HepG2 (cell line): ENCODE data around the gene NBR1. TPM values are rescaled to one million over a fixed set of nuclear protein-coding genes. Genes with fewer than 3 reads are reported as not detected.

Experiments used
- AFF4 ChIP-seq: sonication (generic); formaldehyde crosslinking; IDR thresholded peaks from 2 replicates; pipeline ENCODE4 v1.4.0; 2020; ENCODE audit warnings: missing genetic modification reagents
- CENPBD1 ChIP-seq: sonication (generic); formaldehyde crosslinking; IDR thresholded peaks from 2 replicates; pipeline ENCODE4 v1.8.0; 2022; ENCODE audit warnings: missing genetic modification reagents, low read depth, mild to moderate bottlenecking, borderline replicate concordance
- DNMT1 ChIP-seq: sonication (generic); formaldehyde crosslinking; IDR thresholded peaks from 2 replicates; pipeline ENCODE4 v1.5.1; 2020; ENCODE audit warnings: mild to moderate bottlenecking, missing genetic modification reagents
- DR1 ChIP-seq: sonication (generic); formaldehyde crosslinking; IDR thresholded peaks from 2 replicates; pipeline ENCODE4 v1.8.0; 2021; ENCODE audit warnings: mild to moderate bottlenecking, missing genetic modification reagents, inconsistent platforms
- GRHL1 ChIP-seq: sonication (generic); formaldehyde crosslinking; conservative IDR thresholded peaks from 2 replicates; pipeline ENCODE4 v1.8.0; 2022; ENCODE audit warnings: missing genetic modification reagents
- IKZF5 ChIP-seq: IDR thresholded peaks from 2 replicates; pipeline ENCODE4 v1.6.1; 2018; ENCODE audit warnings: missing genetic modification reagents, mild to moderate bottlenecking, missing compliant biosample characterization
- IRX3 ChIP-seq: sonication (generic); formaldehyde crosslinking; IDR thresholded peaks from 2 replicates; pipeline ENCODE4 v1.8.1; 2023; ENCODE audit warnings: mild to moderate bottlenecking, low read depth, missing genetic modification reagents, borderline replicate concordance
- KLF16 ChIP-seq, 2 experiments: sonication (generic) in 1 of 2; formaldehyde crosslinking in 1 of 2; IDR thresholded peaks; 2 replicates each; pipeline versions ENCODE4 v1.6.1 to v1.8.0; 2016 to 2023; ENCODE audit warnings: missing genetic modification reagents in 2 of 2, missing compliant biosample characterization in 1 of 2
- MIER2 ChIP-seq: IDR thresholded peaks from 2 replicates; pipeline ENCODE4 v1.6.1; 2016; ENCODE audit warnings: missing biosample characterization, missing genetic modification reagents
- PITX1 ChIP-seq: sonication (generic); formaldehyde crosslinking; IDR thresholded peaks from 2 replicates; pipeline ENCODE4 v1.5.1; 2020; ENCODE audit warnings: mild to moderate bottlenecking, missing genetic modification reagents
- SOX5 ChIP-seq: IDR thresholded peaks from 2 replicates; pipeline ENCODE4 v1.6.1; 2016; ENCODE audit warnings: borderline replicate concordance
- TAF15 ChIP-seq: fragments of 200-400 bp; formaldehyde crosslinking; IDR thresholded peaks from one replicate; pipeline ENCODE4 v1.6.1; 2018; ENCODE audit warnings: mild to moderate bottlenecking, low read depth, low read length; ENCODE audit not compliant: poor library complexity, severe bottlenecking
- ZBTB7A ChIP-seq: sonication (generic); formaldehyde crosslinking; IDR thresholded peaks from 2 replicates; pipeline ENCODE4 v1.8.0; 2022; ENCODE audit warnings: mild to moderate bottlenecking, missing genetic modification reagents
- ZFP41 ChIP-seq: sonication (generic); formaldehyde crosslinking; IDR thresholded peaks from 2 replicates; pipeline ENCODE4 v1.4.0; 2020; ENCODE audit warnings: mild to moderate bottlenecking, missing genetic modification reagents, borderline replicate concordance
- ZFP62 ChIP-seq: sonication (generic); formaldehyde crosslinking; IDR thresholded peaks from 2 replicates; pipeline ENCODE4 v1.4.0; 2020; ENCODE audit warnings: missing genetic modification reagents
- ZFX ChIP-seq: sonication (generic); formaldehyde crosslinking; IDR thresholded peaks from 2 replicates; pipeline ENCODE4 v1.4.0; 2020; ENCODE audit warnings: mild to moderate bottlenecking, low read depth, missing genetic modification reagents, moderate library complexity
- ZMAT5 ChIP-seq: sonication (generic); formaldehyde crosslinking; IDR thresholded peaks from 2 replicates; pipeline ENCODE4 v1.5.0; 2020; ENCODE audit warnings: mild to moderate bottlenecking, low read depth, missing genetic modification reagents, borderline replicate concordance
- ZNF207 ChIP-seq: fragments of 450-650 bp; IDR thresholded peaks from 2 replicates; pipeline ENCODE4 v1.6.1; 2016; ENCODE audit warnings: antibody characterized with exemption, borderline replicate concordance
- ZNF282 ChIP-seq: fragments of 450-650 bp; IDR thresholded peaks from 2 replicates; pipeline ENCODE4 v1.6.1; 2018; ENCODE audit not compliant: partially characterized antibody
- ZNF446 ChIP-seq: sonication (generic); formaldehyde crosslinking; IDR thresholded peaks from 2 replicates; pipeline ENCODE4 v1.5.0; 2020; ENCODE audit warnings: mild to moderate bottlenecking, missing genetic modification reagents
- ZNF567 ChIP-seq: sonication (generic); formaldehyde crosslinking; IDR thresholded peaks from 2 replicates; pipeline ENCODE4 v1.8.1; 2023; ENCODE audit warnings: mild to moderate bottlenecking, missing genetic modification reagents, borderline replicate concordance
- ZNF737 ChIP-seq: sonication (generic); formaldehyde crosslinking; IDR thresholded peaks from 2 replicates; pipeline ENCODE4 v1.5.0; 2020; ENCODE audit warnings: missing genetic modification reagents, mild to moderate bottlenecking, borderline replicate concordance
- ZNF816 ChIP-seq: sonication (generic); formaldehyde crosslinking; IDR thresholded peaks from 2 replicates; pipeline ENCODE4 v1.8.0; 2022; ENCODE audit warnings: missing genetic modification reagents, mild to moderate bottlenecking, borderline replicate concordance
- polyA plus RNA-seq, 8 experiments: library from polyadenylated mRNA; depleted of rRNA in 3 of 8; stranded (reverse) in 7 of 8; unstranded in 1 of 8; fragments of >200 nt; fragmentation: Illumina TruSeq in 4 of 8; extraction: Trizol in 4 of 8; gene quantifications; 2 replicates each; pipeline versions ENCODE4 v1.2.1 to v1.2.3, GENCODE V29; 2011 to 2016; ENCODE audit warnings: low read depth in 4 of 8, missing spikeins in 1 of 8, mixed read lengths in 1 of 8; ENCODE audit not compliant: insufficient read depth in 1 of 8
- total RNA-seq, 5 experiments: library from RNA; depleted of rRNA; stranded (reverse); fragments of >200 nt; fragmentation: Illumina TruSeq; extraction: Trizol; gene quantifications; 2 replicates each; pipeline ENCODE4 v1.2.3, GENCODE V29; 2016; ENCODE audit warnings: low read depth in 1 of 5

NBR1 gene
- total and polyA plus RNA-seq, 2 of the 13 experiments (the other 11 are each of a cell fraction or from before 2014, with no cell fraction given), result 51.7 to 121 TPM

GRCh38 chr17:43134774-43135453, 36.1 kb upstream of the NBR1 start (continued):
- TF ChIP-seq IKZF5 (no peak), ZNF816 (CRISPR knock-in tag) (no peak), MIER2 (CRISPR knock-in tag) (no peak), PITX1 (CRISPR knock-in tag) (peak; percentile 86), ZBTB7A (peak; percentile 57; the same call in 1 of the 2 replicates), ZMAT5 (CRISPR knock-in tag) (no peak), ZFX (CRISPR knock-in tag) (peak; percentile 64; the same call in 1 of the 2 replicates), DNMT1 (no peak), KLF16 (CRISPR knock-in tag; IDR thresholded peaks at IDR 0.05) (no peak), ZNF737 (CRISPR knock-in tag) (no peak), ZFP62 (CRISPR knock-in tag) (no peak), ZNF567 (no peak), ZNF446 (CRISPR knock-in tag) (no peak), IRX3 (CRISPR knock-in tag) (no peak), ZNF207 (no peak), AFF4 (no peak), DR1 (no peak; the same call in 1 of the 2 replicates), ZFP41 (CRISPR knock-in tag) (no peak), CENPBD1 (CRISPR knock-in tag) (no peak), ZNF282 (no peak), SOX5 (CRISPR knock-in tag) (no peak), GRHL1 (CRISPR knock-in tag) (no peak), TAF15 (peak; percentile 25)
